ENCODE results near the gene ABCE1. TPM values are rescaled to one million over a fixed set of nuclear protein-coding genes. Genes with fewer than 3 reads are reported as not detected.

The ABCE1 gene
- total RNA-seq, 2 experiments from 2014 or later, result 108 to 111 TPM

GRCh38 chr4:145076469-145076855 is 21.6 kb upstream of the ABCE1 start:
- TF ChIP-seq EZH2phosphoT487 (IDR thresholded peaks at IDR 0.05; ENCODE audit: borderline replicate concordance, low read depth, low read length), result no peak
- TF ChIP-seq, protein P1, sequence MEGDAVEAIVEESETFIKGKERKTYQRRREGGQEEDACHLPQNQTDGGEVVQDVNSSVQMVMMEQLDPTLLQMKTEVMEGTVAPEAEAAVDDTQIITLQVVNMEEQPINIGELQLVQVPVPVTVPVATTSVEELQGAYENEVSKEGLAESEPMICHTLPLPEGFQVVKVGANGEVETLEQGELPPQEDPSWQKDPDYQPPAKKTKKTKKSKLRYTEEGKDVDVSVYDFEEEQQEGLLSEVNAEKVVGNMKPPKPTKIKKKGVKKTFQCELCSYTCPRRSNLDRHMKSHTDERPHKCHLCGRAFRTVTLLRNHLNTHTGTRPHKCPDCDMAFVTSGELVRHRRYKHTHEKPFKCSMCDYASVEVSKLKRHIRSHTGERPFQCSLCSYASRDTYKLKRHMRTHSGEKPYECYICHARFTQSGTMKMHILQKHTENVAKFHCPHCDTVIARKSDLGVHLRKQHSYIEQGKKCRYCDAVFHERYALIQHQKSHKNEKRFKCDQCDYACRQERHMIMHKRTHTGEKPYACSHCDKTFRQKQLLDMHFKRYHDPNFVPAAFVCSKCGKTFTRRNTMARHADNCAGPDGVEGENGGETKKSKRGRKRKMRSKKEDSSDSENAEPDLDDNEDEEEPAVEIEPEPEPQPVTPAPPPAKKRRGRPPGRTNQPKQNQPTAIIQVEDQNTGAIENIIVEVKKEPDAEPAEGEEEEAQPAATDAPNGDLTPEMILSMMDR (conservative IDR thresholded peaks at IDR 0.05; ENCODE audit: low read length), result no peak
- Histone ChIP-seq H3K79me2 (ENCODE audit: insufficient read depth, low read depth, low read length) (peaks cover 35% of the 10 kb centered on the region; the same call in 1 of the 2 replicates), H3K4me2 (ENCODE audit: low read length) (no peak overlapping the region), H3K4me1 (ENCODE audit: insufficient read depth, low read length, poor library complexity, severe bottlenecking) (no peaks in the 10 kb centered on the region), H4K20me1 (ENCODE audit: insufficient read depth, low read length) (no peaks in the 10 kb centered on the region), H3K27ac (ENCODE audit: low read depth, low read length, poor library complexity, severe bottlenecking) (no peak overlapping the region), H3K9me2 (ENCODE audit: insufficient read depth, low read length) (no peaks in the 10 kb centered on the region), H3K9me3 (ENCODE audit: low read length) (no peaks in the 10 kb centered on the region), H2AFZ (ENCODE audit: low read length) (no peak overlapping the region), H3K36me3 (ENCODE audit: insufficient read depth, low read length) (peaks cover 68% of the 10 kb centered on the region), H3K4me3 (ENCODE audit: low read depth, low read length, poor library complexity, severe bottlenecking) (no peak overlapping the region)
- ChIA-PET CTCF (ENCODE audit: unreplicated experiment) (interaction anchor here (0.7 kb wide), 1 partner anchor 854 kb away, joined by 3 read pairs; no protein-coding TSS in a partner anchor), POLR2A (interaction anchor here (0.9 kb wide), 1 partner anchor 8 kb away, joined by 3 read pairs; no protein-coding TSS in a partner anchor)
- no TSS peak for BruUV-seq (replicated peaks)
- no peak for DNase-seq (ENCODE audit: low spot score)
- intact Hi-C loops (cut with micrococcal nuclease; ENCODE audit: unreplicated experiment), result no loop called here

DNA sequence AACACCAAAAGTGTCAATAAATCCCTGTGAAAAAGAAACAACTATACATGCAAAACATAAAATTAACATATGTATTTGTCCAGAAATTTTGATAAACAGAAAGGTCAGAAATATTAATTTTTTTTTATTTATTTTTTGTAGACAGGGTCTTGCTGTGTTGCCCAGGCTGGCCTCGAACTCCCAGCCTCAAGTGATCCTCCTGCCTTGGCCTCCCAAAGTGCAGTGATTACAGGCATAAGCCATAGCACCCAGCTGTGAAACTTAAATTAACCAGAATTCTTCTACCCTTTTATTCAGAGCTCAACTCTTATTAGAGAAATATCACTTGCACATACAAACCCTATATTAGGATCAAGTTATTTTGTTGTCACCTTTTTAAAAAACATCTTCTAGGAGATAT is 16.4 kb upstream of the ABCE1 start:
- no TSS peak for BruUV-seq (replicated peaks)
- H4K20me1 ChIP-seq (ENCODE audit: insufficient read depth, low read length), result no peaks in the 10 kb centered on the region
- no peak overlapping the region for H3K27ac ChIP-seq (ENCODE audit: low read depth, low read length, poor library complexity, severe bottlenecking)
- H3K4me2 ChIP-seq (ENCODE audit: low read length), result no peak overlapping the region
- H3K9me2 ChIP-seq (ENCODE audit: insufficient read depth, low read length), result no peaks in the 10 kb centered on the region
- H3K36me3 ChIP-seq (ENCODE audit: insufficient read depth, low read length), result peaks cover 94% of the 10 kb centered on the region
- CTCF ChIA-PET (ENCODE audit: unreplicated experiment), result no interaction called here
- H2AFZ ChIP-seq (ENCODE audit: low read length), result no peak overlapping the region
- intact Hi-C loops (cut with micrococcal nuclease; ENCODE audit: unreplicated experiment), result no loop called here
- peaks cover 57% of the 10 kb centered on the region; the same call in 1 of the 2 replicates for H3K79me2 ChIP-seq (ENCODE audit: insufficient read depth, low read depth, low read length)
- DNase-seq (ENCODE audit: low spot score), result no peak
- H3K4me3 ChIP-seq (ENCODE audit: low read depth, low read length, poor library complexity, severe bottlenecking), result no peak overlapping the region
- POLR2A ChIA-PET, result no interaction called here
- no peaks in the 10 kb centered on the region for H3K4me1 ChIP-seq (ENCODE audit: insufficient read depth, low read length, poor library complexity, severe bottlenecking)
- TF ChIP-seq, protein P1 (conservative IDR thresholded peaks at IDR 0.05; ENCODE audit: low read length), result no peak
- no peak for TF ChIP-seq EZH2phosphoT487 (IDR thresholded peaks at IDR 0.05; ENCODE audit: borderline replicate concordance, low read depth, low read length)
- no peaks in the 10 kb centered on the region for H3K9me3 ChIP-seq (ENCODE audit: low read length)

- TF ChIP-seq EZH2phosphoT487 (IDR thresholded peaks at IDR 0.05; ENCODE audit: borderline replicate concordance, low read depth, low read length), result no peak
- TF ChIP-seq, protein P1 (conservative IDR thresholded peaks at IDR 0.05; ENCODE audit: low read length), result no peak
- ChIA-PET POLR2A (interaction anchor here (0.7 to 2.0 kb wide), 5 partner anchors 10 to 21 kb away, joined by 3 to 12 read pairs (median 5); partner anchors contain the start of genes ABCE1 and ANAPC10), CTCF (ENCODE audit: unreplicated experiment) (no interaction called here)
- Histone ChIP-seq H3K4me1 (ENCODE audit: insufficient read depth, low read length, poor library complexity, severe bottlenecking) (no peaks in the 10 kb centered on the region), H2AFZ (ENCODE audit: low read length) (no peak overlapping the region), H3K36me3 (ENCODE audit: insufficient read depth, low read length) (peaks cover 96% of the 10 kb centered on the region), H3K4me3 (ENCODE audit: low read depth, low read length, poor library complexity, severe bottlenecking) (no peak overlapping the region), H3K27ac (ENCODE audit: low read depth, low read length, poor library complexity, severe bottlenecking) (no peak overlapping the region), H4K20me1 (ENCODE audit: insufficient read depth, low read length) (no peaks in the 10 kb centered on the region), H3K9me3 (ENCODE audit: low read length) (no peaks in the 10 kb centered on the region), H3K4me2 (ENCODE audit: low read length) (no peak overlapping the region), H3K79me2 (ENCODE audit: insufficient read depth, low read depth, low read length) (peaks cover 40% of the 10 kb centered on the region; the same call in 1 of the 2 replicates), H3K9me2 (ENCODE audit: insufficient read depth, low read length) (no peaks in the 10 kb centered on the region)
- intact Hi-C loops (cut with micrococcal nuclease; ENCODE audit: unreplicated experiment), result no loop called here
- no peak for DNase-seq (ENCODE audit: low spot score)
- BruUV-seq (replicated peaks), result no TSS peak
These were observed 14.1 kb upstream of the ABCE1 start for GRCh38 chr4:145083891-145084605.

Data from OCI-LY7 (cell line).